GM12873 (cell line): Measurements from ENCODE around the gene FAM24B.

Experiments used
- CTCF ChIP-seq: IDR thresholded peaks from 2 replicates; pipeline ENCODE4 v1.5.1; 2012; ENCODE audit warnings: low read depth, mild to moderate bottlenecking, moderate library complexity, low read length, control low read depth; ENCODE audit not compliant: insufficient read depth; ENCODE audit errors: missing control alignments

Gene FAM24B

GRCh38 chr10:122827302-122827701, 52.1 kb downstream of the FAM24B start:
- no peak for TF ChIP-seq CTCF

- TF ChIP-seq CTCF, result no peak
Observed at GRCh38 chr10:122822973-122823690, 56.2 kb downstream of the FAM24B start.

GRCh38 chr10:122821808-122822207, 57.6 kb downstream of the FAM24B start:
- no peak for TF ChIP-seq CTCF

- no peak for TF ChIP-seq CTCF
Observed at GRCh38 chr10:122815458-122815857, 63.9 kb downstream of the FAM24B start.

- TF ChIP-seq CTCF, result no peak
Observed at GRCh38 chr10:122814493-122814892, 64.9 kb downstream of the FAM24B start.

GRCh38 chr10:122812751-122813150, 66.6 kb downstream of the FAM24B start:
- no peak for TF ChIP-seq CTCF

- no peak for TF ChIP-seq CTCF
Observed at GRCh38 chr10:122802282-122802681, 77.1 kb downstream of the FAM24B start.
